GM13977 (cell line): ENCODE results near the gene NAT16.

ENCODE experiments used
- DNase-seq: peaks from one replicate; pipeline ENCODE4 v3.0.0; 2012; ENCODE audit warnings: low spot score
- in situ Hi-C: fragments of 300-500 bp; cut with MboI; formaldehyde crosslinking; loops from one replicate; pipeline ENCODE4 v1.12.0; 2022; ENCODE audit warnings: low sequenced_read_pairs, low pct_unique_long_range_greater_than_20kb, mixed read lengths, inconsistent platforms; ENCODE audit not compliant: unreplicated experiment
- TF ChIP-seq, protein P1 (sequence below): IDR thresholded peaks from 2 replicates; pipeline ENCODE4 v1.5.1; 2012; ENCODE audit warnings: mild to moderate bottlenecking, control low read depth; ENCODE audit not compliant: insufficient read depth; ENCODE audit errors: extremely low read depth, missing control alignments

The NAT16 gene

DNA sequence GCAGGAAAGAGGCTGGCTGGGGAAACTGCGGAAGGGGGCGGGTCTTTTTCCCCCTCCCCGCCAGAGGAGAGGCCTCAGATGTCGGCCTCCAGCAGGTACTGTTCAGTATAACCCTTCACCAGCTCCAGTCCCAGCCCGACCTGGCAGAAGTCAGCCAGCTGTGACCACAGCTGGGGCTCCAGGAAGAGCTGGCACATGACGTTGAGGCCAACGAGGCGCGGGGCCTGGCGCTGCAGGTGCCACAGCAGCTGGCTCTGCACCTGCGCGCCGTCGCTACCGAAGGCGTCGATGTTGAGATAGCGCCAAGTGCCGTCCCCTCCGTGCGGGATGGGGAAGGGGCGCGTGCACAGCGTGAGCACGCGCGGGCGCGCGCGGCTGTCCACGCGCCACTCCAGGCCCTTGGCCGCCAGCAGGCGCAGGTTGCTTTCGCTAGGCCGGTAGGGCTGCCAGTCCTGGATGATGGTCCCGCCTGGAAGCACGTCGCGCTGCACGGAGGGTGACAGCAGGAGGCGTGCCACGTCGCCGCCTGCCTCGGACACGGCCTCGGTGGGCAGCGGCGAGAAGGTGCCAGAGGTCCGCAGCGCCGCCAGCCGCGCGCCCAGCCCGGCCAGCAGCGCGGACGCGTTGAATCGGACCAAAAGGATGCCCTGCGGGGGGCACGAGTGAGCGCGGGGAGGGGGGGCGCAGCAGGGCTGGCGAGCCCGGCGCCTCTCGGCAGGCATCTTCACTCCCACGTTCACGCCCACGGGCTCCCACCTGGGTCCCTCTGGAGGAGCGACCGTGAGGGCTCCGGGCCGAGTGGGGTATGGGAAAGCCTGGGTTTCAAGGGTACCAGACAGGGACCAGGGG is 7.9 kb downstream of the NAT16 start:
- in situ Hi-C loops = no loop called here
- no peak for DNase-seq
- TF ChIP-seq, protein P1, sequence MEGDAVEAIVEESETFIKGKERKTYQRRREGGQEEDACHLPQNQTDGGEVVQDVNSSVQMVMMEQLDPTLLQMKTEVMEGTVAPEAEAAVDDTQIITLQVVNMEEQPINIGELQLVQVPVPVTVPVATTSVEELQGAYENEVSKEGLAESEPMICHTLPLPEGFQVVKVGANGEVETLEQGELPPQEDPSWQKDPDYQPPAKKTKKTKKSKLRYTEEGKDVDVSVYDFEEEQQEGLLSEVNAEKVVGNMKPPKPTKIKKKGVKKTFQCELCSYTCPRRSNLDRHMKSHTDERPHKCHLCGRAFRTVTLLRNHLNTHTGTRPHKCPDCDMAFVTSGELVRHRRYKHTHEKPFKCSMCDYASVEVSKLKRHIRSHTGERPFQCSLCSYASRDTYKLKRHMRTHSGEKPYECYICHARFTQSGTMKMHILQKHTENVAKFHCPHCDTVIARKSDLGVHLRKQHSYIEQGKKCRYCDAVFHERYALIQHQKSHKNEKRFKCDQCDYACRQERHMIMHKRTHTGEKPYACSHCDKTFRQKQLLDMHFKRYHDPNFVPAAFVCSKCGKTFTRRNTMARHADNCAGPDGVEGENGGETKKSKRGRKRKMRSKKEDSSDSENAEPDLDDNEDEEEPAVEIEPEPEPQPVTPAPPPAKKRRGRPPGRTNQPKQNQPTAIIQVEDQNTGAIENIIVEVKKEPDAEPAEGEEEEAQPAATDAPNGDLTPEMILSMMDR = no peak

- TF ChIP-seq, protein P1 = no peak
- DNase-seq = no peak
- in situ Hi-C loops = no loop called here
Observed at GRCh38 chr7:101171442-101171837, 8.7 kb downstream of the NAT16 start.

- in situ Hi-C loops = no loop called here
- TF ChIP-seq, protein P1 = no peak
Observed at GRCh38 chr7:101170617-101171441, 9.3 kb downstream of the NAT16 start.

GRCh38 chr7:101169838-101170551 is 10.1 kb downstream of the NAT16 start:
- DNase-seq = peak; percentile 81
- TF ChIP-seq, protein P1 = peak; percentile 95
- in situ Hi-C loops = no loop called here

More at GRCh38 chr7:101170617-101171441, 9.3 kb downstream of the NAT16 start:
- DNase-seq = no peak

- in situ Hi-C loops = no loop called here
- DNase-seq = no peak
- TF ChIP-seq, protein P1 = no peak
Observed at GRCh38 chr7:101169110-101169837, 10.8 kb downstream of the NAT16 start.
